HG03439 (cell line): Measurements from ENCODE around the gene BBS10.
"Not testable (repeated sequence)": the region's sequence is repeated elsewhere in the genome, so short reads cannot be mapped to it uniquely, and the experiment has no call there.

ENCODE experiments used
- ATAC-seq: cut with Tn5 transposase; IDR thresholded peaks from one replicate; pipeline ENCODE4 v1.9.1; 2021; ENCODE audit warnings: mild to moderate bottlenecking, moderate library complexity; ENCODE audit not compliant: unreplicated experiment

The BBS10 gene

DNA sequence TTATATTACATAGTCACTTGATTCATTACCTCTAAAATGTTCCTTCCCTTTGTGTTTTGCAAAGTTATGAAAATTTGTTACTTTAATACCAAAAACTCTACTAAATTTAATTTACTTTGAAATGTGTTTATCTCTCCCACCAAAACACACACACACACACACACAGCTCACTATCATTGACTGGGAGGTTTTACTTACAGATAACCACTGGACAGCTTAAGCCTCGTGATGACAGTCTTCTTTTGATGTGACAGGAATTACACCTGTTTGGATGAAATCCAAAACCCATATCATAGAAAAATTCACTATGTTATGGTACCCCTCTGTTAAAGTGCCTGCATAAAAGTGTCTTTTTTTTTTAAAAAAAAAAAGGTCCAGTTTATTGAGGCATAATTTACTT lies 15.6 kb downstream of the BBS10 start:
- no peak for ATAC-seq

DNA sequence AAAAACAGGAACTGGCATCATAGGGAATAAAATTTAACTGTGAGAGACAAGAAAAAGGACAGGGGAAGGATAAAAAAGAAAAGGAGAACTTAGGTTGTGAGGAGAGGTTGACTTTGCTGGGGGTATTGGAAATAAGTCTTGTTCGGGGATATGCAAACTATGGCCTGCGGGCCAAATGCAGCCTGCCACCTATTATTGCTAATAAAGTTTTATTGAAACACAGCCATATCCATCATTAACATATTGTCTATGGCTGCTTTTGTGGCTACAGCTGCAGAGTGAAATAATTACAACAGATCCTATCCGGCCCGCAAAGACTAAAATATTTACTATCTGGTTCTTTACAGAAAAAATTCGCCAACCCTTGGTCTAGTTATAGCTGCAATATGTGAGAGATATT lies 18.6 kb downstream of the BBS10 start:
- ATAC-seq, result no peak

DNA sequence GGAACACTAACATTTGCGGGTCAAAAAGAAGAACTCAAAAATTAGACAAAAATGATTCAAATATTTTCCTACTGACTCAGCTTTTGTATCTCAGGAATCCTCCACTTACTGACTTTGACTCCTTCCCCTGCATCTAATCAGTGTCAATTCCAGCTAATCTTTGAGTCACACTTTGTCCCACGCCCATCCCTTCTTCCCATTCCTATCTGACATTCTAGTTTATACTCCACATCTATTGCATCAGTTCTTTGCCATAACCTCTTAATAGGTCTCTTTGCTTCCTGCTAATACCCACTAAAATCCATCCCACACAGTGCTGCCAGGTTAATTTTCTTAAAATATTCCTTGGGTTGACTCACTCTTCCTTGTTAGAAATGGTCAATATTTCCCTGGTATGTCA lies 19.1 kb downstream of the BBS10 start:
- no peak for ATAC-seq

DNA sequence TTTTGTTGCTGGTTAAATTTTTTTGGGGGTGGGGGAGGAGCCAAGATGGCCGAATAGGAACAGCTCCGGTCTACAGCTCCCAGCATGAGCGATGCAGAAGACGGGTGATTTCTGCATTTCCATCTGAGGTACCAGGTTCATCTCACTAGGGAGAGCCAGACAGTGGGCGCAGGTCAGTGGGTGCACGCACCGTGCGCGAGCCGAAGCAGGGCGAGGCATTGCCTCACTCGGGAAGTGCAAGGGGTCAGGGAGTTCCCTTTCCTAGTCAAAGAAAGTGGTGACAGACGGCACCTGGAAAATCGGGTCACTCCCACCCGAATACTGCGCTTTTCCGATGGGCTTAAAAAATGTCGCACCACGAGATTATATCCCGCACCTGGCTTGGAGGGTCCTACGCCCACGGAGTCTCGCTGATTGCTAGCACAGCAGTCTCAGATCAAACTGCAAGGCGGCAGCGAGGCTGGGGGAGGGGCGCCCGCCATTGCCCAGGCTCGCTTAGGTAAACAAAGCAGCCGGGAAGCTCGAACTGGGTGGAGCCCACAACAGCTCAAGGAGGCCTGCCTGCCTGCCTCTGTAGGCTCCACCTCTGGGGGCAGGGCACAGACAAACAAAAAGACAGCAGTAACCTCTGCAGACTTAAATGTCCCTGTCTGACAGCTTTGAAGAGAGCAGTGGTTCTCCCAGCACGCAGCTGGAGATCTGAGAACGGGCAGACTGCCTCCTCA lies 28.5 kb downstream of the BBS10 start:
- not testable (repeated sequence) for ATAC-seq

DNA sequence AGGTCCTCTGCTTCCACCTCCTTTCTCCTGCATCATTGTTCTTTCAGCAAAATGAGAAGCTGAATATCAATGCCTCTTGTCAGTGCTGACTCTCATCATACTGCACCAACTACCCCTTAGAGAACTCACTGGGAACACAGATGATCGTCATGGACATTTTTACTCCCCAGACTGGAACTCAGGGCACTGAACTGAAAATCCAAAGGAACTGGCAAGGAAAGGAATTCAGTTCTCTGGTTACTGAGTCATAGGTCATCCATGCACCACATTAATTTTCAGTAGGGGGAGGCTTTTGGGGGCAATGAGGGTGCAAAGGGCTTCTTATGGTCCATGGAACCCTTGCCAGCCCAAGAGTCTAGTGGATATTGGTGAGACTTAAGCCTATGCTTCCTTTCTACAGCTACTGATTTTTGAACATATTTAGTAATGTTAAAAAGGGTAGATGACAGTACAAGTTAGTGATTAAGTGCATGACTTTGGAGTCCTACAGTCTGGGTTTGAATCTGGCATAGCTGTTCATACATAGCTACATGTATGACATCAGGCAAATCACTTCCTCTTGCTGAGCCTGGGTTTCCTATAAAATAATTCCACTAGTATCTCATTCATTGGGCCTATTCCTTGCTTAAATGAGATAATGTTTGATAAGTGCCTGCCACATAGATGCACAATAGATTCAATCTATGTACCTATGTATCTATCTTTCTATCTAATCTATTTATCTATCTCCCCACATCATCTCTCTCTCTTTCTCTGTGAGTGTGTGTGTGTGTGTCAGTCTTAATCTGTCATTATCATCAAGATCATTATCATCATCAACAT lies 29.2 kb downstream of the BBS10 start:
- ATAC-seq, result no peak

DNA sequence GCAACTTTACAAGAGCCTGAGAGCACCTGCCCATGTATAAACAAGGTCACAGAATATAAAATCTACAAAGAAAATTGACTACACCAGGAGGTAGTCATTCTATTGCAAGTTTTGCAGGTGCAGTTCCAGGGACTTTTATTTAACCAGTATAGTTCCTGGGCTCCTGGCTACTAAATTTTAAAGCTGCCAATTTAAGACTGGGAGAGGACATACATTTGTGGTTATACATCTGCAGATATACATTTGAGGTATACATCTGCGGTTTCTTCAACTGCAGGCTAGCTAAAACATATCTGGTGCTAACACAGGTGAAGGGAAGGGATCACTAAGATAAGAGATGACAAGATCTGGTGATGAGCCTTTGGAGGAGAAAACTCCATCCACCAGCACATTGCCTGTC lies 30.2 kb downstream of the BBS10 start:
- ATAC-seq, result no peak

DNA sequence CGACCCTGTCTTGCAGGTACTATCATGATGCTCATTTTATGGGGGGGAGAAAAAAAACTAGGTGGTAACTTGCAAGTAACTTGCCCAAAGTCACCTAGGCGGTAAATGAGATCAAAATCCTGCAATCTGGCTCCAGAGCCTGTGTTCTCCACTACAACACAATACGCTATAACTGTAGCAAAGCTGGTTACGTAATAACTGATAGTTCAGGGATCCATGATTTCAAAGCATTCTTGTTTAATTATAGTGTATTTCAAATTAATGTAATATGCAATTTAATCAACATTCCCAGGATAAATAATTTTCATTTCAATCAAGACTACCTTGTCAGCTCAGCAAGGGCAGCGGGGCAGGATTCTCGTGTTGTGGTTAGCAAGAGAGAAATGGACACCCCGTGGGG lies 31.7 kb downstream of the BBS10 start:
- no peak for ATAC-seq

DNA sequence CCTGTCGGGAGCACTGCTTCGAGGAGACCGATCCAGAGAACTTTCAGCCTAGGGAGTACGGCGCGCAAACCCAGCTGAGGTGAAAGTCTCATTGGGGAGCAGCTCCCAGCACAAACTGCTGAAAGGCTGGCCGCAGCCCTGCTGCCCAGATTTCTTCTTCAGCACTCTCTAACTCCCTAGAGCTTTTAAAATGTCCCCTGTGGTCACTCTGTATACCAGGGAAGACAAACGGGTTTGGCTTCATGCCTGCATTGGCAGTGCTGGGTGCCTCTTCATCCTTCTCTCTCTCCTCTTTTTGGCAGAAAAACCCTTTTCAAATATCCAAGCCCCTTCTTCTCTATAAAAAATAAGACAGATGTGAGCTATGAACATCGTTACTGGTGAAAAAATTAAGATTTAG lies 34.9 kb downstream of the BBS10 start:
- ATAC-seq, result no peak

DNA sequence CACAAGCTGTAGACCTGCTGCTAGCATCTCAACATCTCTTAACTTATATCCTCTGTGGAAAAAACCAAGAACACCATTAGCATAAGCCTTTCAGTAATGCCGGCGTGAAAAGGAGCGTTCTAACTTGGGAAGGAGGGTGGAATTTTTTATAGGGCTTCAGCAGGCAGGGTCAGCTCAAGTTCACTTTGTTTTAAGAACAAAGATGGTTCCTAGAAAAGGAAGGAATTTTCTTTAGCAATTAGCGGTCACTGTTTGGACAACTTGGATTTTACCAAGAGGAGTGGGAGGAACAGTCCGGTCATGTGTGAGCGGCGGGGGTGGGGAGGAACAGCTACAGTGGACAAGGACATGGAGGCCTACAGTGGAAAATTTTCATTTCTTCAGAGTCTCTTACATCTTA lies 35.9 kb downstream of the BBS10 start:
- no peak for ATAC-seq

DNA sequence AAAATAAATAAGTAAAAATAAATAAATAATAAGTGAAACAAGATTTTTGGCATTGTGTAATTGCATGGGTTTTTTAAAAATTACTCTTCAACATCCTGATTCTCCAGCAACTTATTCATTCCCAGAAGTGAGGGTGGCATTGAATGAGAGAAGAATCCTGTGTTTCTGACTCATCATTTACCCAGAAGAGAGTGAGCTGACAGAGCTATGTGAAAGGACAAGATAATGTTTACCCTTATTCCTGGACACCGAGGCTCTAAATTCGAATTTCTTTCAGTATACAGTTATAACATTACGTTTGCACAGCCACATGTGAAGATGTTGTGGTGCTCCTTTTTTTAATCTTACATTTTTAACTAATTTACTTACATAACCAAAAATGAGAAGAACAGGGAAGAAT lies 36.4 kb downstream of the BBS10 start:
- no peak for ATAC-seq

DNA sequence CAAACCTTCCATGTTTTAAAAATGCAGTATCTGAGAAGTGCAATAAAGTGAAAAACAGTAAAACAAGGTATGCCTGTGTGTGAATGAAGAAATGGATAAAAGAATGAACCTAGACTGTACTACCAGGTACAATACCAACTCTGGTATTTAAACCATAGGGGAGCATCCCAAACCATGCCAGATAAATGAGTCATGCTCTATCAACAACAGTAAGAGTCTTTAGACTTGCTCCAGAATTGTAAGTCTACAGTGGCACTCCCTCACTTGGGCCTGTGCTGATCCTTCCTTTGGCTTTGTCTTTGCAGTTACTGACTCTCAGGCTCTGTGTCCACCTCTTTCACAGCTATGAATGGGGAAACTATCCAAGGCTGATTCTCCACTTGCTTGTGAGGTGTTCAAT lies 38.1 kb downstream of the BBS10 start:
- ATAC-seq, result no peak

DNA sequence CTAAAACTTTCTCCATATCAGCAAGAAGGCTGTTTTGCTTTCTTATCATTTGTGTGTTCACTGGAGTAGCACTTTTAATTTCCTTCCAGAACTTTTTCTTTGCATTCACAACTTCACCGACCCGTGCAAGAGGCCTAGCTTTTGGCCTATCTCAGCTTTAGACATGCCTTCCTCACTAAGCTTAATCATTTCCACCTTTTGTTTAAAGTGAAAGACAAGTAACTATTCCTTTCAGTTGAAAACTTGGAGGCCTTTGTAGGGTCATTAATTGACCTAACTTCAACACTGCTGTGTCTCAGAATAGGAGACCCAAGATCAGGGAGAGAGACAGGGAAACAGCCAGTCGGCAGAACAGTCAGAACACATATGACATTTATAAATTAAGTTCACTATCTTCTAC lies 39.3 kb downstream of the BBS10 start:
- no peak for ATAC-seq

DNA sequence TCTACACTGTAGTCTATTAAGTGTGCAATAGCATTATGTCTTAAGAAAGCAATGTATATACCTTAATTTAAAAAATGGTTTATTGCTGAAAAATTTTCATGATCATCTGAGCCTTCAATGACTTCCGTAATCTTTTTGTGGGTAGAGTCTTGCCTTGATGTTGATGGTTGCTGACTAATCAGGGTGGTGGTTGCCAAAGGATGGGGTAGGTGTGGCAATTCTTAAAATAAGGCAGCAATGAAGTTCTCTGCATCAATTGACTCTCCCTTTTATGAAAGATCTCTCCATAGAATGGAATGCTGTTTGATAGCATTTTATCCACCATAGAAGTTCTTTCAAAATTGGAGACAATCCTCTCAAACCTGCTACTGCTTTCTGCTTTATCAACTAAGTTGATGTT lies 41.1 kb downstream of the BBS10 start:
- no peak for ATAC-seq

DNA sequence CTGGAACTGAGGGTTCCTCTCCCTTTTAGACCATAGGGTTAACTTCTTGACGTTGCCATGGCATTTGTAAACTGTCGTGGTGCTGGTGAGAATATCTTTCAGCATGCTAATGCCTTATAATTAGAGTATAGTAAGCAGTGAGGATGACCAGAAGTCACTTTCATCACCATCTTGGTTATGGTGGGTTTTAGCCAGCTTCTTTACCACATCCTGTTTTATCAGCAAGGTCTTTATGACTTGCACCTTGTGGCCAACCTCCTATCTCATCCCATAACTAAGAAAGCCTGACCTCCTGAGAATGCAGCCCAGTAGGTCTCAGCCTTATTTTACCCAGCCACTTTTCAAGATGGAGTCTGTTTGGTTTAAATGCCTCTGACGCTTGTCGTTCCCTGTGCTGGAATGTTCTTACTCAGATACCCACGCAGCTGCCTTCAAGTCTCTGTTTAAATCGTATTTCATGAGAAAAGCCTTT lies 44.2 kb downstream of the BBS10 start:
- no peak for ATAC-seq

DNA sequence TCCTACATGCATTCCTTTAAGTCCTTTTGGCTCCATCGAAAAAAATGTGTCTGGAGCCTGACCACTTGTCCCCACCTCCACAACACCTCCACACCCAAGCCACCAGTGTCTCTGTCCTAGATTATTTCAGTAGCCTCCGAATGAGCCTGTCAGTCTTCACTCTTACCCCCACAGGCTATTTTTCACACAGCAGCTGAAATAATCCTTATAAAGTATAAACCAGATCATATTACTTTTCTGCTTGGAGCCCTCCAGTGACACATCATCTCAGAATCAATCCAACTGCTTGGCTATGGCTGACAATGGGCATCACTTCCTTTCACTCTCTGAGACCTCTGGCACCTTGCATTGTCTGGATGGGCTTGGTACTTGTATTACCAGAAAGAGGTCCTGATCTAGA lies 44.9 kb downstream of the BBS10 start:
- ATAC-seq, result no peak

DNA sequence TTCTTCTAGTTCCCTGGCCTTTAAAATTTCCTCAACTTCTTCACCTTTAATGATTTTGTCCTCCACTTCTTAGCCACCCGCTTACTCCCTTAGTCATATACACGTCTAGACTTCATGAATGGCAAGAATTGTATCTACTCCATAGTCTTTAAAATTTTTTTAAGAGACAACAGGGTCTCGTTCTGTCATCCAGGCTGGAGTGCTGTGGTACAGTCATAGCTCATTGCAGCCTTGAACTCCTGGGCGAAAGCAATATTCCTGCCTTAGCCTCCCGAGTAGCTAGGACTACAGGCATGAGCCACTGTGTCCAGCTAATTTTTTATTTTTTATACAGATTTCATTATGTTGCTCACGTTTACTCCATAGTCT lies 47.9 kb downstream of the BBS10 start:
- ATAC-seq, result no peak

DNA sequence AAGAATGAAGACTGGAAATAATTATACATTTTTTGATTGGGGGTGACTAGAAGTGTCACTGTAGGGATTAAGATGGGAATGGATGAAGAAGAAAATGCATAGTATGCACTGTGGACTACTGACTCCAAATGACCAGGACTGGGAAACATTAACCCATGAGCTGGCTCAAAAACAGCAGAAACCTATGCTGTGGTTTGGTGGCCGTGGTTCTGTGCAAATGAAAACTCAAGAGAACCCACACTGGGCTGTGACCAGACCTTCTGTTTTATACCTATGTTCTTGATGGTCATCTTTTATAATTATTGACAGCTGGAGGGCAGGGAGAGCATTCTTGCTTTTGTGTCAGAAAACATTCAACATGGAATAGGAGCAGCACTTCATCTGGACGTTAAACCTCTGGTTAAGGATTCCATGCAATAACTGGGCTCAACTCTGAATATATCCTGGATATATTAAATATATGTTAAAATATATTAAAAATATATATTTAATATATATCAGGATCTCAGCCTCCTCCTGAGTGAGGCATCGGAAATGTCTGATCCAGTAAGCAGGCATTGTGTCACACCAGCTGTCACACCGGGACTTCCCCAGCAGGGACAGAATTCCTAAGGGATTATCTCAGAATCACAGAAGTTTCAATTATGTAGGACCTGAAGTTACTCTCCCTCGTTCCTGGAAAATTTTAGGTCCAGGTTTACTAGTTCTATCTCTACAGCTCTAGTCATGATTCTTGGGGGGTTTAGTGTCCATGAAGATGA lies 48.5 kb downstream of the BBS10 start:
- no peak for ATAC-seq
